NOMO-1 treated with dmso at 0.1 percent for 144 hours (cell line): Measurements from ENCODE around the gene FRMD4A.
A peak's percentile ranks its signal among the peaks of the same experiment; 100 is the strongest.
"Not testable (repeated sequence)": the region's sequence is repeated elsewhere in the genome, so short reads cannot be mapped to it uniquely, and the experiment has no call there.

ENCODE experiments used
- DNase-seq: peaks from one replicate; lab custom pipeline; 2025; ENCODE audit not compliant: unreplicated experiment; lab: John Stamatoyannopoulos, UW

FRMD4A gene

DNA sequence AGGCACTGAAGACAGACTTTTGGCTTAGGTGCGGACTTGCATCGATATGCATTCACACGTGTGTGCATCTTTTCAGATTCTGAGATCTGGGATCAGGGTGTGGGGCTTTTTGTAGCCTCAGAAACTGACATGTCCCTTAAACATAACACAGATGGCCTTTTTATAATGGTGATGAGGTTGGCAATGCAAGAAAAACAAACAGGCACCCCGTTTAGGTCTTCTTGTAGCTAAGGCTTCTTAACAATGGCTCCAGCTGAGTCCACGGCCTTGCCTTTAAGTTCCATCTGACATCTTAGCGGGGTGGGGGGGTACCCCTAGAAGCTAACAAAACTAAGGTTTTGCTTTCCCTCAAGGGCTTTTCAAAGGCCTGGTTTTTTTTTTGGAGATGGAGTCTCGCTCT lies 597.7 kb downstream of the FRMD4A start:
- DNase-seq: no peak

DNA sequence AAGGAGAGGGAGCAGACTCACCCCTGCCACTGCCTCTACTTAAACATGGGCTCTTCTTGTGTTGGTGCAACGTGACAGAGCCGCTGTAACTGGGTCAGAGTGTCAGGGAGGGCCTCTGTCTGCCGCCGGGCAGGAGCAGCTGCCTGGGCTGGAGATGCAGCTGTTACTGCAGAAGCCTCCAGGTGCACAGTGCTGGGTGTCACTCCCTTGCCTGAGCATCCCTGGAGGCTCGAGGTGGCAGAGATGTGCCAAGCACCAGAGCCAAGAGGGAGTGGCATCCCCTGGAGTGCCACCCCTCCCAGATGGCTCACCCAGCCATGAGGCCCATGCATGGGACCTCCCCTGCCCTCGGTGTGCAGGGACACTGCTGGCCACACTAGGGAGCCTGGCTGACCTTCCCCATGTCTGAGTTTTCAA lies 598.3 kb downstream of the FRMD4A start:
- DNase-seq: no peak

DNA sequence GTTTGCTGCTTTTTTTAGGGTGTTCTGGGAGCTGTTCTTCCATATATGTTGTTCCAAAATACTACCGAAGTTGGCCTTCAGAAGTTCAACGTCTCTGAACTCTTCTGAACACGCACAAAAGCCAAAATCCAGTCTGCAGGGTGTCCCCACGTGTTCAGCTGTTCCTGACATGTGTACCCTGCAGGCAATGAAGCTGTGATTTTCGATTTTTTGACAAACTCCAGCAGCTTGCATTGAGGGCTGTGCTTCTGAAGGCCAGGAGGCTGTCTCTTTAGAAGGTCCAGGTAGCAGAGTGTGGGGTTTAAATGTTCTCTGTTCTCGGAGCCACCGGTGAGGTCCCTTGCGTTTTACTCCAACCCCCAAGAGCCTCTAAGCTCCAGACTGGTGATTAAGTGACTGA lies 598.9 kb downstream of the FRMD4A start:
- DNase-seq: no peak

DNA sequence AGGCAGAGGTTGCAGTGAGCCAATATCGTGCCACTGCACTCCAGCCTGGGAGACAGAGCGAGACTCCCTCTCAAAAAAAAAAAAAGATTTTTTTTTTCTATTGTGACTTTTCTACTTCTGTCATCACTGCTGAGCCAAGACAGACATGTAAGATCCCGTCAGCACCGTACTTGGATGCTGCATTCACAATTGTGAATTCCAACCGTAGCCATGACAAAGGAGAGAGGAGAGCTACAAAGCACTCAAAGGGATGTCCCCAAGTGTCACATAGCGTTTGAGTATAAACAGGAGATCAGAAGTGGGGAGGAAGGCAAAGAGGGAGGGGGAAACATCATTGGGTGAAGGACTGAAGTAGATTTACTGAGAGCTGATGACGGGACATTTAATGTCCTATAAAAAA lies 599.8 kb downstream of the FRMD4A start:
- no peak for DNase-seq

DNA sequence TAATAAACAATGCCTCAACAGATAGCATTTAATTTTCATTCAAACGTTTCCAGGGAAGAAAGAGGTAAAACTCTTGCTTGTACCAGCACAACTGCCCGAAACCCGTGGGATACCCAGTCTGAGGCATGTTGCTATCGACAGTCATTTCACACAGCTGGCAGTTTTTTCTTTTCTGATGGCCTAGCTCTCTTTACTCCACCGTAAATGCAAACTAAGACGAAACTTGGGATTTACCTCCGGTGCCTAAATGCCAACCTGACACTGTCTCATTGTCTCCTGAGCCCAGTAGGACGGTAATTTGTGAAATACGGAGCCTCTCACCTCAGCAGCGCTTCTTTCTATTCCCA lies 600.4 kb downstream of the FRMD4A start:
- no peak for DNase-seq

- DNase-seq: no peak
These were observed 601.0 kb downstream of the FRMD4A start for GRCh38 chr10:13729586-13730305.

- DNase-seq: no peak
These were observed 601.7 kb downstream of the FRMD4A start for GRCh38 chr10:13728898-13729535.

DNA sequence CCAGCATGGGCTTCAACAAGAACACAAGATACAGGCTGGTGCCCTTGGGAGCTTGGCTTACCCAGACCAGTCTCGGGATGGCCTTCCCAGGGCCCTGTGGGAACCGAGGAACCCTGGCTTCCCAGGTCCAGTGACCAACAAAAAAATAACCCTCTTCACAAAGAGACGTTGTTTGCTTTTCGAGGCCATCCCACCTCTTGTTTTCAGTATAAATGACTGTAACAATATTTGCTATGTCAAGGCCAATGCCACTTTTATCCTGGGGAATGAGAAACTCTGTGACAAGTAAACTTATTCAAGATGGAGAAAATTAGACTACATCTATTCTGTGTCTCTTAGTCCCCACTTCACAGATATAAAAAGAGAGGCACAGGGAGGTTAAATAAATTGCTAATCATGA lies 605.1 kb downstream of the FRMD4A start:
- no peak for DNase-seq

- DNase-seq: no peak
These were observed 606.2 kb downstream of the FRMD4A start for GRCh38 chr10:13724484-13724883.

GRCh38 chr10:13722747-13723653 lies 607.7 kb downstream of the FRMD4A start:
- DNase-seq: no peak

DNA sequence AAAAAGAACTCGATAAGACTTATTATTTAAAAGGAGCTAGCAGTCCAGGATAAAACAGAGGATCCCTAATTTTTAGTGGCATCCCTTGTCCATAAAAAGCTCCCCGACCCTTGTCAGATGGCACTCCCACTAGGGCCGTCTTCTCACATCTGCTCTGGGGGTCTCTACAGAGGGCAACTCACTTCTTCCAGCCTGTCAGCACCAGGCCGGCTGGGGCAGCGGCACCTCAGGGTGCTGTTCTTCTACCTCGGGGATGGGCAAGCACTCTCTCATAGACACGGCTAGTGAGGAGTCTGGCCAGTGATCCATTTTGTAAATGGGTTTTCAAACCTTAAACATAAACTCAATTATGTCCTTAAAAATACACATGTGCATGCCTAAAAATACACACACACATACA lies 609.2 kb downstream of the FRMD4A start:
- no peak for DNase-seq

GRCh38 chr10:13720699-13721098 lies 610.0 kb downstream of the FRMD4A start:
- no peak for DNase-seq

DNA sequence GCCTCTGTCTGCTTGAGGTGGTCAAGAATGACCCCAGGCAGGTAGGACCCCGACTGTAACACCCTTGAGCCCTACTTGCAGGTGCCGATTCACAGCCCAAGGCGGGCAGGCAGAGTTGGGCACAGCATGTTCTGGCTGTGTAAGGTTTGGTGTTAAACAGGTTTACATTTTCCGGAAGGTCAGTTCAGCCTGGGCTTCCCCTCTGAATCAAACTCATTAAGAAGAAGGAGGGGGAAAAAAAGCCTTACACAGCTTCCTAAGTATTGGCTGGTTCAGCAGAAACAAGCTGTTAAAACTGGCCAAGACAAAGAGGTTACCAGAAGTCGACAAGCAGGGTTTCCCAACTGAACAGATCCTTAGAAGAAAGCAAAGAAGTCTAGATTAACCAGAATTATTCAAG lies 611.3 kb downstream of the FRMD4A start:
- DNase-seq: no peak

DNA sequence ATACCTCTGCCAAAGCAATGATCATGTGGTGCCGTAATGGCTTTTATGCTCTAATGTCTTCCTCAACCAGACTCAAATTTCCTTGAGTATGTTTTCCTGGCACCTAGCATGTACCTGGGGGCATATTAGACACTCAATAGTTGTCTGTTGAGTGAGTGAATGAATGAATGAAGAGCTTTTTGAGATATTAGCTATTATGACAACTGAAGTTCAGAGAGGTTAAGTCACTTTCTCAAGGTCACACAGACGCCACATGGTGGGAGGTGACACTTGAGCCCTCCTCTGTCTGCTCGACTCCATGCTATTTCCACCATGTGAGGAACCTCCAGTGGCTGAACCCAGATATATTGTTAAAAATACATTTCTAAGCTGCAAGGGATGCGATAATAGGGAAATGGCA lies 611.9 kb downstream of the FRMD4A start:
- no peak for DNase-seq

DNA sequence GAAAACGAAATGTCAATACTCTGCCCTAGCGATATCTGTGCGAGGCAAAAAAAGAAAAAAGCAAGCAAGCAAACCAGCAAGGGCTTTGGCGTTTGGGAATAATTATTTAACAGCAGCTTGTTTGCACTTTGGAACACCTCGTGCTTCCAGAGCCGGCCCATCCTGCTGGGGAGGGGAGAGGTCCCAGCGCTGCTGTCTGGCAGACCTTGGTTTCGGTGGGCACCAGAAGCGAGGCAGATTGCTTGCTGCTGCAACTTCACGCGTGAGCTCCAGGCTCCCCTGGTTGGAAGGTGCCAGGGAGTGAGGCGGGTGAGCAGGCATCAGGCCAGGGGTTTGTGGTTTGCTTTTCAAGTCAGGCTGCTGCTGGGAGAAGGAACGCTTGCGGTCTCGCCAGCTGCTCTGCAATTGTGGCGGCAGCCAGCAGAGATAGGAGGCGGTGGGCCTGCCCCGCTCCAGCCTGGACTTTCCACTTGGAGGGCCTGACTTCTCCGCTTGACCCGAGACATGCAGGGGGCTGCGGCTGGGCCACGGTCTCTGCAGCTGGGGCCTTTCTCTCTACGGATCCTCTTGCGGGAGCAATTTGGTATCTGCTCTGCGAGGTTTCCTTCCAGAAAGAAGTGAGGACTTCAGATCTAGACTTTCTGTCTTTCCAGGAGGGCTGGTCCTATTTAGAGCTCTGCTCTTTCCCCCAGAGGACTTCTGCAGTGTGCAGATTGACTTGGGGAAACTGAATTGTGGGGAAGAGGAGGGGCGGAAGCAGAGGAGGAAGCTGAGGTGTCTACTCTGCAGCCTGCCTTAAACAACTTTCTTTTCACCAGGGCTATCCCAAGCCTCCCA lies 612.6 kb downstream of the FRMD4A start:
- DNase-seq: peak; percentile 52

DNA sequence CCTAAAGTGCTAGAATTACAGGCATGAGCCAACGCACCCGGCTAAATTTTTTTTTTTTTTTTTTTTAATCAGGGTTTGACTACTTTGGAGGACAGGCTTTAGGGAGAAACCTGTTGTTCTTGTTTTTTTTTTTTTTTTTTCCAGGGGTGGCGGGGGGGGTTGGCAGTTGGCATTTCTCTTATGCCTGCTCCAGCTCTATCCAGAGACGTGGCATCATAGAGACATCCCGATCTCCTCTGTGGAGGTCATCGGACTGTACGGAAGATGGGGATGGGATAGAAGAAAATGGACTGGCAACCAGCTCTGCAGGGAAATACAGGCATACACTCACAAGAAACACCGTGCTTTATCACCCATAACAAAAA lies 613.2 kb downstream of the FRMD4A start:
- DNase-seq: no peak

DNA sequence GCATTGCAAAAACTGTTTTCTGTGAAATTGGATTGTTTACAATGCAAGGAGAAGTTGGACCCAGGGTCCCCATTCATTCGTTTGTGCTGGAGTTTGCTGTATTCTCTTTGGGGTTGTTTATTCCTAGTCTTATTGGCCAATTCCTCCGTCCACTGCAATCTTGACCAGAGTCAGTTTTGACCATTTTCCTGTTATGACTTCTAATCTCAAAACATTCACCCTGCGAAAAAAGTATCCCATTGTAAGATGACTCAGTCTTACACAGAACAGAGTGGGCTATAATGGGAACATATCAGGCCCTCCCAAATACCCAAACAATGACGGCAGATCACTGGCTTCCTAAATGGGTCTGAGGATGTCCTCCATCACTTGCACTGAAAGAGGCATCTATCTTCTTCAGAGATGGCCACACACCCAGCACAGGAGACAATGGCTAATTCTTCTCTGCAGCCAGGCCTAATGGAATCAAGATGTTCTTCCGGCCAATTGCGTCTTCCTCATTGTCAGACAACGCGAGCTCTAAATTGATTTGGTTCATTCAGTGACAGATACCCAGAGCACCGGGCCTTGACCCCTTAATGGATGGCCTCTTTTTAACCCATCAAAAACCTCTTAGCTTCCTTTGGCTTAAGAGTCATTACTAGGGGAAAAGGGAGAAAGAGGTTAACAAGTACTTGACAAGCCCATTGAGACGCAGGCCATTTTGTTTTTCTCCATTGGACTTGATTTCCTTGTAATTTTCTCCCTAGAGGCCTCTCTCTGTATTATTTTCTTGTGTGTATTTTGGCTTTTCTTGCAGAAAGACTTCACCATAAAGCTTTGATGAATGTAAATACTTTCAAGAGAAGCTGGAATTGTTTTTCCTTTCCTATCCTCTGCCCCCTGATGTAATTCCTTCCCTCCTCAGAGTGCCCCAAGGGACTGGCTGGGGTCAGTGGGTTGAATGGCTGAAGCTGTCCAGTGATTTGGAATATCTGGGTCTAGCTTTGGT lies 614.3 kb downstream of the FRMD4A start:
- no peak for DNase-seq

GRCh38 chr10:13715596-13715995 lies 615.1 kb downstream of the FRMD4A start:
- not testable (repeated sequence) for DNase-seq

- DNase-seq: no peak
These were observed 615.6 kb downstream of the FRMD4A start for GRCh38 chr10:13715100-13715499.
